GM12801 (cell line): ENCODE results near the gene MED13L.

Source experiments
- TF ChIP-seq, protein P1 (sequence below): IDR thresholded peaks from one replicate; pipeline ENCODE4 v1.5.1; 2011; ENCODE audit warnings: control low read depth; ENCODE audit not compliant: insufficient read length; ENCODE audit errors: extremely low read depth

MED13L gene

DNA sequence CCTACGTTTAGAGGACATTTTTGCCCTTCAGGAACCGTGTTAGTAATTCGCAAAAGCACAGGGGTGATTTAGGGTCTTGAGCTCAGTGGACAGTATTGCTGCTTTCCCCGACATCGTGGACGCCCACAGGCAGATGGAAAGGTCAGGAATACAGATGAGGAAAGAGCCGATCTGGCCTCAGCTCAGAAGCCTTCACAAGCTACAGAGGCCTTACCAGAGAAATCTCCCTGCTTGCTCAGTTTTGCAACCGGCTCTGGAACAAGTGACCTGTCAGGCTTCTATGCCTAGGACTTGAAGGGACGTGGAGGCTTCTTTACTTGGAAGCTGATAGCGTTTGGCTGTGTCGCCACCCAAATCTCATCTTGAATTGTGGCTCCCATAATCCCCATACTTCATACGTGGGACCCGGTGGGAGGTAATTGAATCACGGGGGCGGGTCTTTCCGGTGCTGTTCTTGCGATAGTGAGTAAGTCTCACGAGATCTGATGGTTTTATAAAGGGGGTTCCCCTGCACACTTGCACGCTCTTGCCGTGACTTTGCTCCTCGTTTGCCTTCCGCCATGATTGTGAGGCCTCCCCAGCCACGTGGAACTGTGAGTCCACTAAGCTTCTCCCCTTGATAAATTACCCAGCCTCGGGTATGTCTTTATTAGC lies 332.5 kb downstream of the MED13L start:
- TF ChIP-seq, protein P1, sequence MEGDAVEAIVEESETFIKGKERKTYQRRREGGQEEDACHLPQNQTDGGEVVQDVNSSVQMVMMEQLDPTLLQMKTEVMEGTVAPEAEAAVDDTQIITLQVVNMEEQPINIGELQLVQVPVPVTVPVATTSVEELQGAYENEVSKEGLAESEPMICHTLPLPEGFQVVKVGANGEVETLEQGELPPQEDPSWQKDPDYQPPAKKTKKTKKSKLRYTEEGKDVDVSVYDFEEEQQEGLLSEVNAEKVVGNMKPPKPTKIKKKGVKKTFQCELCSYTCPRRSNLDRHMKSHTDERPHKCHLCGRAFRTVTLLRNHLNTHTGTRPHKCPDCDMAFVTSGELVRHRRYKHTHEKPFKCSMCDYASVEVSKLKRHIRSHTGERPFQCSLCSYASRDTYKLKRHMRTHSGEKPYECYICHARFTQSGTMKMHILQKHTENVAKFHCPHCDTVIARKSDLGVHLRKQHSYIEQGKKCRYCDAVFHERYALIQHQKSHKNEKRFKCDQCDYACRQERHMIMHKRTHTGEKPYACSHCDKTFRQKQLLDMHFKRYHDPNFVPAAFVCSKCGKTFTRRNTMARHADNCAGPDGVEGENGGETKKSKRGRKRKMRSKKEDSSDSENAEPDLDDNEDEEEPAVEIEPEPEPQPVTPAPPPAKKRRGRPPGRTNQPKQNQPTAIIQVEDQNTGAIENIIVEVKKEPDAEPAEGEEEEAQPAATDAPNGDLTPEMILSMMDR: no peak

GRCh38 chr12:115944392-115944742 lies 333.1 kb downstream of the MED13L start:
- TF ChIP-seq, protein P1: no peak

- TF ChIP-seq, protein P1: no peak
These were observed 333.7 kb downstream of the MED13L start for GRCh38 chr12:115943630-115944391.

DNA sequence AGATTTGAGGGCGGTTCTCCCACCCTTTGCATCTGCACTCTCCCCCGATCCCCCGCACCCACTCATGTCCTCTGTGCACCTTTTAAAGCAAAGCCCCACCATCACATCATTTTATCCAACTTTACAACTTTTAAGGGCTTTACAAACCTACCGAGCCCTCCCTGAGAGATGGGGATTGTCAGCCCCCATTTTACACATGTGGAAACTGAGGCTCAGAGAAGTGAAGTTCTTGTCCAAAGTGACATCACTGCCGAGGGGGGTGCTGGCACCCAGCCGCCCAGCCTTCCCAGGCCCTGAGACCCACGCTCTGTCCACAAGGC lies 334.2 kb downstream of the MED13L start:
- TF ChIP-seq, protein P1: no peak

- TF ChIP-seq, protein P1: no peak
These were observed 335.1 kb downstream of the MED13L start for GRCh38 chr12:115942346-115942745.

GRCh38 chr12:115941362-115941761 lies 336.1 kb downstream of the MED13L start:
- TF ChIP-seq, protein P1: no peak

- TF ChIP-seq, protein P1: no peak
These were observed 338.6 kb downstream of the MED13L start for GRCh38 chr12:115938794-115939377.
